GM12864 (cell line): ENCODE results near the gene TSR3.

Experiments
- DNase-seq: peaks from one replicate; pipeline ENCODE4 v3.0.0-alpha.2; 2011; ENCODE audit warnings: low read depth
- H3K4me3 ChIP-seq: 2 replicates; pipeline ENCODE4 v1.5.1; 2011; ENCODE audit warnings: mild to moderate bottlenecking, low read depth, low read length, control low read depth
- TF ChIP-seq, protein P1 (sequence below): IDR thresholded peaks from 2 replicates; pipeline ENCODE4 v1.5.1; 2011; ENCODE audit warnings: low read depth, mild to moderate bottlenecking, moderate library complexity, low read length, control low read depth, inconsistent platforms; ENCODE audit errors: missing control alignments

The TSR3 gene

DNA sequence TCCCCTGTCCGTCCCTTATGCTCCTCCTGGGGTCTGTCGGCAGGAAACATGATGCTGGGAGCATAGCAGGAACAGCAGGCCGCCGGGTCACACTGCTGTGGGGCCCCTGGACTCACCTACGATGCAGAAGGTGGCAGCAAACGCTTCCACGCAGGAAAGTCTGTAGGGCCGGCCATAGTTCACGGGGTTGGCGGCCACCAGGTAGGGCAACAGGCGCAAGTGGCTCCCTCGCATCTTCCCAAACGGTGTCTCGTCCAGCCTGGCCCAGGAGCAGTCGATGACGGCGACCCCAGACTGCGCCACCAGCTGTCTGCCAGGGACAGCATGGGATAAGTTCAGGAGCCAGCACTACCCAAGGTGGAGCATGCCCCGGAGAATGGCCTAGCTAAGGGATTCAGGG is 987 bp downstream of the TSR3 start:
- peak overlapping the region; percentile 84 for H3K4me3 ChIP-seq
- TF ChIP-seq, protein P1, sequence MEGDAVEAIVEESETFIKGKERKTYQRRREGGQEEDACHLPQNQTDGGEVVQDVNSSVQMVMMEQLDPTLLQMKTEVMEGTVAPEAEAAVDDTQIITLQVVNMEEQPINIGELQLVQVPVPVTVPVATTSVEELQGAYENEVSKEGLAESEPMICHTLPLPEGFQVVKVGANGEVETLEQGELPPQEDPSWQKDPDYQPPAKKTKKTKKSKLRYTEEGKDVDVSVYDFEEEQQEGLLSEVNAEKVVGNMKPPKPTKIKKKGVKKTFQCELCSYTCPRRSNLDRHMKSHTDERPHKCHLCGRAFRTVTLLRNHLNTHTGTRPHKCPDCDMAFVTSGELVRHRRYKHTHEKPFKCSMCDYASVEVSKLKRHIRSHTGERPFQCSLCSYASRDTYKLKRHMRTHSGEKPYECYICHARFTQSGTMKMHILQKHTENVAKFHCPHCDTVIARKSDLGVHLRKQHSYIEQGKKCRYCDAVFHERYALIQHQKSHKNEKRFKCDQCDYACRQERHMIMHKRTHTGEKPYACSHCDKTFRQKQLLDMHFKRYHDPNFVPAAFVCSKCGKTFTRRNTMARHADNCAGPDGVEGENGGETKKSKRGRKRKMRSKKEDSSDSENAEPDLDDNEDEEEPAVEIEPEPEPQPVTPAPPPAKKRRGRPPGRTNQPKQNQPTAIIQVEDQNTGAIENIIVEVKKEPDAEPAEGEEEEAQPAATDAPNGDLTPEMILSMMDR = no peak
- no peak for DNase-seq

- H3K4me3 ChIP-seq = no peak overlapping the region
- TF ChIP-seq, protein P1 = no peak
- DNase-seq = no peak
Observed at GRCh38 chr16:1349951-1350350, 1.7 kb downstream of the TSR3 start.

GRCh38 chr16:1349351-1349750 is 2.3 kb downstream of the TSR3 start:
- TF ChIP-seq, protein P1 = no peak
- no peak overlapping the region for H3K4me3 ChIP-seq
- no peak for DNase-seq

GRCh38 chr16:1348926-1349325 is 2.8 kb downstream of the TSR3 start:
- TF ChIP-seq, protein P1 = no peak

GRCh38 chr16:1348441-1348840 is 3.2 kb downstream of the TSR3 start:
- no peak for DNase-seq
- no peak overlapping the region for H3K4me3 ChIP-seq
- TF ChIP-seq, protein P1 = no peak

More at GRCh38 chr16:1348926-1349325, 2.8 kb downstream of the TSR3 start:
- no peak overlapping the region for H3K4me3 ChIP-seq
- DNase-seq = no peak

DNA sequence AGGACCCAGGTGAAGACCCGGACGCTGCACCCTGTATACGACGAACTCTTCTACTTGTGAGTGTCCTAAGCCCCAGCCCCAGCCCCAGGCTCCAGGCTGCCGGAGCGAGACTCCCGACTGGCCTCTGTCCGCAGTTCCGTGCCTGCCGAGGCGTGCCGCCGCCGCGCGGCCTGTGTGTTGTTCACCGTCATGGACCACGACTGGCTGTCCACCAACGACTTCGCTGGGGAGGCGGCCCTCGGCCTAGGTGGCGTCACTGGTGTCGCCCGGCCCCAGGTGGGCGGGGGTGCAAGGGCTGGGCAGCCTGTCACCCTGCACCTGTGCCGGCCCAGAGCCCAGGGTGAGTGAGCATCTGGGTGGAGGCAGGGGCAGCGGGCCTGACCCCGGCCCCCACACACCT is 3.7 kb downstream of the TSR3 start:
- no peak for DNase-seq
- H3K4me3 ChIP-seq = no peak overlapping the region
- TF ChIP-seq, protein P1 = no peak

DNA sequence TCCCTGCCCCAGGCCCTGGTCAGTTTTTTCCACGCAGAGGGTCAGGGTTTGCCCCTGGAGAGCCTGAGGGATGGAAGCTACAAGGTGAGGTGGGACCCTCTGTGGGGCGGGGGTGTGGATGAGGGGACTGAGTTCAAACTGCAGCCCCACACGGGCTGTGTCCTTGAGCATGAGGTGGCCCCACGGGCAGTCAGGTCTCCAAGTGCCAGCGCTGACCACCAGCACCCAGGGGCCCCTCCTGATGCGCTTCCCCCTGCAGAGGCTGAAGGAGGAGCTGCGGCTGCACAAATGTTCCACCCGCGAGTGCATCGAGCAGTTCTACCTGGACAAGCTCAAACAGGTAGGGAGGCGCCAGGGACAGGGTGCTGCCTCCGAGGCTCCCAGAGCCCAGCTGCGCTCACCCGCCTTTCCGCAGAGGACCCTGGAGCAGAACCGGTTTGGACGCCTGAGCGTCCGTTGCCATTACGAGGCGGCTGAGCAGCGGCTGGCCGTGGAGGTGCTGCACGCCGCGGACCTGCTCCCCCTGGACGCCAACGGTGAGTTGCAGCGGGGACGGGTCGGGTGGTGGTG is 4.3 kb downstream of the TSR3 start:
- H3K4me3 ChIP-seq = no peak overlapping the region
- TF ChIP-seq, protein P1 = no peak
- no peak for DNase-seq
